Heart right ventricle (tissue), 16 donors: ENCODE results near the gene KCNH1. TPM values are rescaled to one million over a fixed set of nuclear protein-coding genes. Genes with fewer than 3 reads are reported as not detected.

Source experiments
- ATAC-seq, 8 donors: fragments of 200-7000 bp; cut with Tn5 transposase; one replicate each; pipeline ENCODE4 v1.9.1; 2020; ENCODE audit warnings: mild to moderate bottlenecking in 8 of 8, moderate library complexity in 8 of 8, moderate number of reproducible peaks in 1 of 8
- DNase-seq, 2 donors: peaks; one replicate each; pipeline ENCODE4 v3.0.0-alpha.2; 2020
- H3K27ac ChIP-seq, 10 donors: fragments of 200-600 bp; sonication (generic) in 2 of 10; one replicate each; pipeline versions ENCODE4 v1.5.0 to v1.8.0; 2020 to 2022; ENCODE audit warnings: mild to moderate bottlenecking in 3 of 10
- H3K27me3 ChIP-seq, 7 donors: fragments of 200-600 bp; one replicate each; pipeline ENCODE4 v1.8.0; 2021 to 2022; ENCODE audit warnings: mild to moderate bottlenecking in 2 of 7
- H3K36me3 ChIP-seq, 9 donors: fragments of 200-600 bp; sonication (generic) in 1 of 9; one replicate each; pipeline versions ENCODE4 v1.5.0 to v1.8.0; 2020 to 2022; ENCODE audit warnings: mild to moderate bottlenecking in 2 of 9
- H3K4me1 ChIP-seq, 9 donors: fragments of 200-600 bp; sonication (generic) in 1 of 9; one replicate each; pipeline versions ENCODE4 v1.5.0 to v1.8.0; 2020 to 2022; ENCODE audit warnings: mild to moderate bottlenecking in 4 of 9
- H3K4me3 ChIP-seq, 10 donors: fragments of 200-600 bp; sonication (generic) in 2 of 10; one replicate each; pipeline versions ENCODE4 v1.5.0 to v1.8.0; 2020 to 2022; ENCODE audit warnings: mild to moderate bottlenecking in 7 of 10, moderate library complexity in 2 of 10
- H3K9me3 ChIP-seq, 11 donors: fragments of 200-600 bp in 10 of 11; sonication (generic) in 2 of 11; one replicate each; pipeline versions ENCODE4 v1.5.0 to v1.8.0; 2013 to 2022; ENCODE audit warnings: mild to moderate bottlenecking in 2 of 11, control low read depth in 1 of 11, moderate library complexity in 1 of 11
- WGBS, 2 donors: extraction: QIAGEN DNeasy Blood & Tissue Kit; methylation state at CpG; one replicate each; pipeline ENCODE4 v1.1.7; 2013; ENCODE audit warnings: inconsistent platforms in 1 of 2; 5-methylcytosine and 5-hydroxymethylcytosine counted together
- intact Hi-C, 10 donors: fragments of 100-400 bp; cut with DNase I; formaldehyde crosslinking; loops; one replicate each; pipeline versions ENCODE4 v1.11.1 to v1.14.2; 2022
- polyA plus RNA-seq, 2 donors: library from polyadenylated mRNA; stranded (reverse); fragments of 200-250 nt; gene quantifications; one replicate each; pipeline ENCODE4 v1.2.3, GENCODE V29; 2013
- total RNA-seq, 10 donors: library from RNA; stranded (reverse); fragmentation: NEBNext Ultra II Directional in 3 of 10; extraction: Animal tissue kit (Norgen Biotek cat#: 25700) in 3 of 10; gene quantifications; one replicate each; pipeline versions ENCODE4 v1.2.1 to v1.2.4, GENCODE V29; 2021 to 2023
- TF ChIP-seq, protein P1 (sequence below), 9 donors: fragments of 200-600 bp; sonication (generic) in 2 of 9; IDR thresholded peaks; one replicate each; pipeline versions ENCODE4 v1.5.0 to v1.8.0; 2021 to 2022; ENCODE audit warnings: antibody characterized with exemption in 9 of 9, mild to moderate bottlenecking in 5 of 9, moderate library complexity in 1 of 9
- donor health status: Arrhythmogenic right ventricular cardiomyopathy.
- donor health status: ischemic (EF 13 %, LVEDD 7.1; RV severe dilation, severe dysfunction).
- donor health status: healthy with polysubstance abuse.
- donor health status: DM: no; HTN: yes; CAD: no.
- donor health status: DM: no; HTN: no; CAD: no.
- donor health status: ischemic (EF 25% LVEDD 6.9; RV normal size, moderate dysfunction).
- donor health status: ischemic (EF 25% LVEDD 5.7; RV mildly dilated, moderate dysfunction).
- donor health status: healthy.
- donor health status: DM: yes; HTN: yes; CAD: no.
- donor health status: Ischemic cardiomyopathy.
- donor health status: ischemic (EF 35%, LVEDD 5.7; RV mildly dilated, moderate dysfunction).
- donor health status: nonischemic (EF 11% LVEDD 7.7; RV severe dilation, severe dysfunction).
- donor health status: DM: yes; HTN: yes; CAD: no.
- donor health status: PGD.
- donor health status: ischemic (EF 29% LVEDD 5.4; RV normal size, mild dysfunction).
- donor health status: nonischemic (EF 23%, LVEDD 6.1; RV moderate dilation, normal function).

Gene KCNH1
- total and polyA plus RNA-seq, 12 donors, result 0.09 TPM; not detected in 11

DNA sequence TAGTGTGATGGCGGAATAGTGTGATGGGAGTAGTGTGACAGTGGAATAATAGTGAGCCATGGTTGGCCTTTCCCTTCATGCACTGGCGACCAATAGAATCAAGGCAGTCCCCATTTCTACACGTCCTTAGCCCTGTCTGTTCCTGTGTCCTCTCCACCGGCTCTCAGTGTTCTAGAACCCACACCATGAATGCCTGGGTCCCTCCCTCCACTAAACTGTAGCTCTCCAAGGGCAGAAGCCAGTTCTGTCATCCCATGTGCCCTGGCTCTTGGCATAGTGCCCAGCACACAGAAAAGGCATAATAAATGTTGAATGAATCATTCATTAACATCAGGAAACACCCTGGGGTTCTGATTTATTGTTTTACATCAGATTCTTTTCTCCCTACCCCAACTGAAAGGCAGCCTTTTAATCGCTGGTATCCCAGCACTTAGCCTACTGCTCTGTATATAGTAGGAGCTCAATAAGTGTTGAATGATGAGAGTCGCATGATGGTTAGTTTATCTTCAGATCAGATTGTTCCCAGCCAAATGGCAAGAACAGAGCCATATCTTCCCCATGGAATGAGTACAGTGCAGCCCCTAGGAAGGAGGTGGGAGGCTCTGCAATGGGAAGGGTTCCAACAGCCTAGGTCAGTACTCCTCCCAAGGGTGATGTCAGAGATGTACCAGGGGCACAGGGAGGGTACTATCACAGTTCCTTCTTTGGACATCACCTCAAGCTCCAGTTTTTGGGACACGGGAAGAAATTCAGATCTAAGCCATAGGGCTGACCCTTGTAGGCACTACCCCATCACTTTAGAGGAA is 479.6 kb downstream of the KCNH1 start:
- DNase-seq (no peak), ATAC-seq (no peak)
- H3K4me1 ChIP-seq, result no peaks in the 10 kb centered on the region
- H3K27me3 ChIP-seq, result no peaks in the 10 kb centered on the region
- no peak overlapping the region for H3K27ac ChIP-seq
- no peak overlapping the region for H3K4me3 ChIP-seq
- no peaks in the 10 kb centered on the region for H3K36me3 ChIP-seq
- no peaks in the 10 kb centered on the region for H3K9me3 ChIP-seq
- 88% methylated on average over 7 of the region's 7 CpGs for WGBS, 2 donors
- intact Hi-C loops, result no loop called here
- TF ChIP-seq, protein P1, sequence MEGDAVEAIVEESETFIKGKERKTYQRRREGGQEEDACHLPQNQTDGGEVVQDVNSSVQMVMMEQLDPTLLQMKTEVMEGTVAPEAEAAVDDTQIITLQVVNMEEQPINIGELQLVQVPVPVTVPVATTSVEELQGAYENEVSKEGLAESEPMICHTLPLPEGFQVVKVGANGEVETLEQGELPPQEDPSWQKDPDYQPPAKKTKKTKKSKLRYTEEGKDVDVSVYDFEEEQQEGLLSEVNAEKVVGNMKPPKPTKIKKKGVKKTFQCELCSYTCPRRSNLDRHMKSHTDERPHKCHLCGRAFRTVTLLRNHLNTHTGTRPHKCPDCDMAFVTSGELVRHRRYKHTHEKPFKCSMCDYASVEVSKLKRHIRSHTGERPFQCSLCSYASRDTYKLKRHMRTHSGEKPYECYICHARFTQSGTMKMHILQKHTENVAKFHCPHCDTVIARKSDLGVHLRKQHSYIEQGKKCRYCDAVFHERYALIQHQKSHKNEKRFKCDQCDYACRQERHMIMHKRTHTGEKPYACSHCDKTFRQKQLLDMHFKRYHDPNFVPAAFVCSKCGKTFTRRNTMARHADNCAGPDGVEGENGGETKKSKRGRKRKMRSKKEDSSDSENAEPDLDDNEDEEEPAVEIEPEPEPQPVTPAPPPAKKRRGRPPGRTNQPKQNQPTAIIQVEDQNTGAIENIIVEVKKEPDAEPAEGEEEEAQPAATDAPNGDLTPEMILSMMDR (IDR thresholded peaks at IDR 0.05), result no peak

DNA sequence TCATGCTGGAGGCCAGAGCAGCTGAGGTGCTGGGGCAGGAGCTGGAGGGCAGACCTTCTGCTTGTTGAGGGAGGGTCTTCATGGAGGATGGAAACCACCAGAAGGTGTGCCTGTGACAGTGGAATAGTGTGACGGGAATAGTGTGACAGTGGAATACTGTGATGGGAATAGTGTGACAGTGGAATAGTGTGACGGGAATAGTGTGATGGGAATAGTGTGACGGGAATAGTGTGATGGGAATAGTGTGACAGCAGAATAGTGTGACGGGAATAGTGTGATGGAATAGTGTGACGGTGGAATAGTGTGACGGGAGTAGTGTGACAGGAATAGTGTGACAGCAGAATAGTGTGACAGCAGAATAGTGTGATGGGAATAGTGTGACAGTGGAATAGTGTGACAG is 480.2 kb downstream of the KCNH1 start:
- ATAC-seq (peak in 6 of 8 donors; percentile 41 to 86 (median 62)), DNase-seq (no peak)
- Histone ChIP-seq H3K27me3 (no peaks in the 10 kb centered on the region), H3K9me3 (no peaks in the 10 kb centered on the region), H3K4me3 (no peak overlapping the region), H3K4me1 (no peaks in the 10 kb centered on the region), H3K27ac (no peak overlapping the region), H3K36me3 (no peaks in the 10 kb centered on the region)
- 65 to 66% methylated on average over 6 of the region's 6 CpGs for WGBS, 2 donors
- TF ChIP-seq, protein P1 (IDR thresholded peaks at IDR 0.05), result no peak
- intact Hi-C loops, result no loop called here

DNA sequence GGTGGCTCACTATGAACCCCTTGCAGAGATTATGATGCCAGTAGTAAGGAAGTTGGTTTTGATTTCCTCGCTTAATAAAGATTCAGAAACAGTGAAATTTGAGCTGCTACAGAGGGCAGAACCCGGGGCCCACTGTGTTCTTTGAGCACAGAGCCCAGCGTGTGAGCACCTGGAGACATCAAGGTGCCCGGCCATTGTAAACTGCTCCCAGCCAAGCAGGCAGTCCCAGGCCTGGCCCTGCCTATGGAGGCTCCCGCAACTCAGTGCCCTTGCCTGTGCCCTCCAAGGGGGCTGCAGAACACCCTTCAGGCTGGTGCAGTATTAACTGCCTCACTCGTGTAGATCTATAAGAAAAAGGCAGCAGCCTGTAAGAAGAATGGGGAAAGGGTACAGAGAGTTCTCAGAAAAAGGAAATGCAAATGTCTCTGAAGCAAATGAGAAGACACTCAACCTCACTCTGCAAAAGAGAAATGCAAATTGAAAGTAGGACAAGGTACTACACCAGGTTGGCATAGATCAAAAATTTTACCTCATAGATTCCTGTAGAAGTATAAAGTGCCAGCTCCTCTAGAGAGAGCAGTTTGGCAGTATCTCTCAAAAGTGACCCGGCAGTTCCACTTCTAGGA is 481.5 kb downstream of the KCNH1 start:
- no peak overlapping the region for H3K4me3 ChIP-seq
- DNase-seq, result no peak
- TF ChIP-seq, protein P1 (IDR thresholded peaks at IDR 0.05), result no peak
- H3K9me3 ChIP-seq, result no peaks in the 10 kb centered on the region
- ATAC-seq, result no peak
- 93 to 95% methylated on average over 7 of the region's 7 CpGs for WGBS, 2 donors
- no peaks in the 10 kb centered on the region for H3K27me3 ChIP-seq
- peaks cover 0 to 3% (median 0%) of the 10 kb centered on the region in 9 donors for H3K4me1 ChIP-seq
- H3K27ac ChIP-seq, result no peak overlapping the region
- intact Hi-C loops, result no loop called here
- no peaks in the 10 kb centered on the region for H3K36me3 ChIP-seq

DNA sequence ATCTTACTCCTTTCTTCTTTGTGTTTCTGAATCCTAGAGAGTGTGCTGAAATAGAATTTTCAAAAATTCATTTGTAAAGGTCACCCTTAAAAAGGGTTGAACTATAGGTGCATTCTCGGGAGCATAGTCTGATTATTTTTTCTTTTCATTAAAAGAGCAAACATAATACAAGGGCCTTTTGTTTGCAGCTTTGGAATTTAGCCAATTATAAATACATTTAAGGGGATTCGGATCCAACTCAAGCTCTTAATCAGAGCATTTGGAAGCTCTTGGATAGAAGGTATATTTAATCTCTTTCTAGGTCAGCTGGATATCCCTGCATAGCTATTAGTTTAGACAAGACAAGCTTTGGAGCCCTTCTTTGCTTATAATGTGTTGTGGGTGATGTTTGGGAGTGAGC is 483.5 kb downstream of the KCNH1 start:
- DNase-seq, result no peak
- WGBS, 2 donors, result 60 to 61% methylated on average over 2 of the region's 2 CpGs
- ATAC-seq, result no peak
- Histone ChIP-seq H3K27ac (no peak overlapping the region), H3K27me3 (no peaks in the 10 kb centered on the region), H3K4me3 (no peak overlapping the region), H3K9me3 (no peaks in the 10 kb centered on the region), H3K36me3 (no peaks in the 10 kb centered on the region), H3K4me1 (peaks cover 0 to 11% (median 5%) of the 10 kb centered on the region in 9 donors)
- TF ChIP-seq, protein P1 (IDR thresholded peaks at IDR 0.05), result no peak
- intact Hi-C loops, result no loop called here
